Mucosa of descending colon (tissue), 3 donors: ENCODE data around the gene MRPL57. TPM values are rescaled to one million over a fixed set of nuclear protein-coding genes. Genes with fewer than 3 reads are reported as not detected.
"Not testable (repeated sequence)": the region's sequence is repeated elsewhere in the genome, so short reads cannot be mapped to it uniquely, and the experiment has no call there.

Experiments
- ATAC-seq: fragments of 200-7000 bp; cut with Tn5 transposase; one replicate; pipeline ENCODE4 v1.9.1; 2020; ENCODE audit warnings: mild to moderate bottlenecking, moderate library complexity
- DNase-seq, 3 donors: peaks; one replicate each; pipeline ENCODE4 v3.0.0-alpha.2; 2020
- H3K36me3 ChIP-seq: fragments of 200-600 bp; one replicate; pipeline ENCODE4 v1.8.0; 2021; ENCODE audit warnings: low read depth, mild to moderate bottlenecking
- H3K4me1 ChIP-seq: fragments of 200-600 bp; one replicate; pipeline ENCODE4 v1.8.0; 2021; ENCODE audit warnings: low read depth, mild to moderate bottlenecking
- H3K4me3 ChIP-seq: fragments of 200-600 bp; one replicate; pipeline ENCODE4 v1.8.0; 2021; ENCODE audit warnings: mild to moderate bottlenecking
- H3K9me3 ChIP-seq: fragments of 200-600 bp; one replicate; pipeline ENCODE4 v1.8.0; 2021; ENCODE audit warnings: mild to moderate bottlenecking
- CTCF ChIP-seq: fragments of 200-600 bp; IDR thresholded peaks from one replicate; pipeline ENCODE4 v1.8.0; 2022; ENCODE audit warnings: antibody characterized with exemption, mild to moderate bottlenecking
- intact Hi-C, 2 donors: fragments of 100-400 bp; cut with DNase I in 1 of 2; cut with micrococcal nuclease in 1 of 2; formaldehyde crosslinking; loops; one replicate each; pipeline versions ENCODE4 v1.11.0 to v1.11.1; 2022; cut with DNase I, micrococcal nuclease
- total RNA-seq, 3 donors: library from RNA; stranded (reverse); fragmentation: NEBNext Ultra II Directional in 2 of 3; extraction: Animal tissue kit (Norgen Biotek cat#: 25700) in 2 of 3; gene quantifications; one replicate each; pipeline versions ENCODE4 v1.2.1 to v1.2.4, GENCODE V29; 2021 to 2023
- donor health status: DM: no; HTN: no; CAD: no; lungs with moderate emphysema.
- donor health status: DM: no; HTN: no; CAD: no.
- donor health status: DM: no; HTN: yes; CAD: no.

MRPL57 gene
- total RNA-seq, 3 donors from 2014 or later, result 11.9 to 16.1 (median 13.8) TPM

- H3K4me1 ChIP-seq, result peaks cover 14% of the 10 kb centered on the region
- H3K4me3 ChIP-seq, result peak overlapping the region; percentile 89
- no peaks in the 10 kb centered on the region for H3K9me3 ChIP-seq
- no peak for ATAC-seq
- intact Hi-C loops, result no loop called here
- no peak for DNase-seq
- TF ChIP-seq CTCF, result no peak
- H3K36me3 ChIP-seq, result no peaks in the 10 kb centered on the region
Measured at GRCh38 chr13:21175656-21176214, 723 bp upstream of the MRPL57 start.

GRCh38 chr13:21176982-21177284, 475 bp downstream of the MRPL57 start:
- ATAC-seq (peak; percentile 58), DNase-seq (no peak)
- H3K4me3 ChIP-seq, result peak overlapping the region; percentile 89
- intact Hi-C loops, result no loop called here
- TF ChIP-seq CTCF, result no peak
- peaks cover 14% of the 10 kb centered on the region for H3K4me1 ChIP-seq
- H3K9me3 ChIP-seq, result no peaks in the 10 kb centered on the region
- H3K36me3 ChIP-seq, result no peaks in the 10 kb centered on the region

GRCh38 chr13:21181671-21182070, 5.2 kb downstream of the MRPL57 start:
- no peaks in the 10 kb centered on the region for H3K9me3 ChIP-seq
- H3K4me1 ChIP-seq, result peaks cover 10% of the 10 kb centered on the region
- TF ChIP-seq CTCF, result no peak
- H3K36me3 ChIP-seq, result no peaks in the 10 kb centered on the region
- intact Hi-C loops, result no loop called here
- ATAC-seq, result no peak
- no peak for DNase-seq
- no peak overlapping the region for H3K4me3 ChIP-seq

- intact Hi-C loops, DNase-seq, ATAC-seq, H3K4me3 ChIP-seq, H3K36me3 ChIP-seq, H3K4me1 ChIP-seq, H3K9me3 ChIP-seq: not testable (repeated sequence)
Measured at GRCh38 chr13:21186410-21186809, 10.0 kb downstream of the MRPL57 start.

GRCh38 chr13:21194756-21195155, 18.3 kb downstream of the MRPL57 start:
- intact Hi-C loops, DNase-seq, ATAC-seq, H3K4me1 ChIP-seq, H3K36me3 ChIP-seq, H3K9me3 ChIP-seq, H3K4me3 ChIP-seq: not testable (repeated sequence)

- ATAC-seq, H3K4me1 ChIP-seq, DNase-seq, H3K4me3 ChIP-seq, H3K9me3 ChIP-seq, H3K36me3 ChIP-seq, intact Hi-C loops: not testable (repeated sequence)
Measured at GRCh38 chr13:21197606-21198225, 21.3 kb downstream of the MRPL57 start.

- DNase-seq, ATAC-seq, H3K9me3 ChIP-seq, H3K36me3 ChIP-seq, H3K4me3 ChIP-seq, intact Hi-C loops, H3K4me1 ChIP-seq: not testable (repeated sequence)
Measured at GRCh38 chr13:21198391-21198790, 21.9 kb downstream of the MRPL57 start.

- H3K4me3 ChIP-seq, intact Hi-C loops, ATAC-seq: not testable (repeated sequence)
Measured at GRCh38 chr13:21201456-21202190, 25.2 kb downstream of the MRPL57 start.

More at GRCh38 chr13:21201456-21202190, 25.2 kb downstream of the MRPL57 start:
- not testable (repeated sequence) for H3K9me3 ChIP-seq, H3K4me1 ChIP-seq, DNase-seq, H3K36me3 ChIP-seq
